Measurements from ENCODE around the gene NT5DC1.
A peak's percentile ranks its signal among the peaks of the same experiment; 100 is the strongest.

Gene NT5DC1

DNA sequence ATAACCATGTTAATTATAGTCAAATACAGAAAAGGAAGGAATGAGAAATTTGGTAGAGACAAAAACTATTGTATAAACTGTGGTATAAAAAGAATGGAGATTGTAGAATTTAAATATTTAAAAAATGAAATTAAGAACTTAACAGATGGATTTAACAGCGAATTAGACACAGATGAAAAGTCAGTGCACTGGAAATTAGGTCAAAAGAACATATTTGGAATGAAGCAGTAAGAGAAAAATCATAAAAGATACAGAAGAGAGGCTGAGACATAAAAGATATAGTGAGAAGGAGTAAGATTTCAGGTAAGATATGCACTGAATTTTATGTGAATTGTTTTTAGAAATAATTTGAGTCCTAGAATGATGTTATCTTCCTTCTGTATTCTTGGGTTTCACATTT lies 139.2 kb downstream of the NT5DC1 start:
- no peak overlapping the region for H3K4me3 ChIP-seq (ENCODE audit: low read length)
- H3K36me3 ChIP-seq (ENCODE audit: control insufficient read depth, insufficient read depth, low read length): no peaks in the 10 kb centered on the region
- no peaks in the 10 kb centered on the region for H3K4me1 ChIP-seq (ENCODE audit: control insufficient read depth, insufficient read depth, low read length)

DNA sequence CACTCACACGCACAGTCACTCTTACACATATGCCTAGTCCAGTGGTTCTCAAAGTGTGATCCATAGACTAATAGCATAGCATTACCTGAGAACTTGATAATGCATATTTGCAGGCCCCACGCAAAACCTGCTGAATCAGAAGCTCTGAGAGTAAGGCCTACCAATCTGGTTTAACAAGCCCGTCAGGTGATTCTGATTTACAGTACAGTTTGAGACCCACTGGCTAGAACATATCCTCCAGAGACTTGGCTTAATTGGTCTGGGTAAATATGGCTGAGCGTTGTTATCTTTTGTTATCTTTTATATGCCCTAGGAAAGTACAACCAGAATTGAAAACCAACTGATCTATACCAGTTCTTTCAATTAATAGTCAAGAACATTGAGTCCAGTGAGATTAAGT lies 143.6 kb downstream of the NT5DC1 start:
- Histone ChIP-seq H3K4me1 (ENCODE audit: control insufficient read depth, insufficient read depth, low read length) (no peaks in the 10 kb centered on the region), H3K4me3 (ENCODE audit: low read length) (no peak overlapping the region), H3K36me3 (ENCODE audit: control insufficient read depth, insufficient read depth, low read length) (no peaks in the 10 kb centered on the region), H3K27ac (ENCODE audit: low read depth, low read length) (no peak overlapping the region), H3K9ac (ENCODE audit: low read length) (no peak overlapping the region), H3K27me3 (ENCODE audit: control insufficient read depth, insufficient read depth, low read length) (no peaks in the 10 kb centered on the region)

More for the DNA sequence above, 139.2 kb downstream of the NT5DC1 start:
- no peak overlapping the region for H3K9ac ChIP-seq (ENCODE audit: low read length)
- no peaks in the 10 kb centered on the region for H3K27me3 ChIP-seq (ENCODE audit: control insufficient read depth, insufficient read depth, low read length)
- no peak overlapping the region for H3K27ac ChIP-seq (ENCODE audit: low read depth, low read length)

DNA sequence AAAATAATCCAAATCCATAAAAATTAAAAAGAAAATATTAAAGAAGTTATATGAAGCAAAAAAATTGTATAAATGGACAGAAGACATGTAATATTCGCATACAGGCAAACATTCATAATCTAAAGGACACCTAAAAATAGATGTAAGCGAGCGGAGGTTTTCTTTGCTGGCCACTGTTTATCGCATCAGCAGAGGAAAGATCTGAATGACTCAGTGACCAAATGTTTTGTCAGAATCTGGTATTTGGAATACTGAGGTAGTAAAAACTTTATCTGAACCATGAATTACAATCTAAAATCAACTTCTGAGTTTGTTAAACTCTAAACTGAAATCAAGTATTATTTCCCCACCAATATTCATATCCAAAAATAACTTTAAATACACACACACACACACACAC lies 145.4 kb downstream of the NT5DC1 start:
- Histone ChIP-seq H3K4me1 (ENCODE audit: control insufficient read depth, insufficient read depth, low read length) (peaks cover 6% of the 10 kb centered on the region), H3K4me3 (ENCODE audit: low read length) (no peak overlapping the region), H3K27me3 (ENCODE audit: control insufficient read depth, insufficient read depth, low read length) (no peaks in the 10 kb centered on the region), H3K9ac (ENCODE audit: low read length) (no peak overlapping the region), H3K27ac (ENCODE audit: low read depth, low read length) (no peak overlapping the region), H3K36me3 (ENCODE audit: control insufficient read depth, insufficient read depth, low read length) (no peaks in the 10 kb centered on the region)

DNA sequence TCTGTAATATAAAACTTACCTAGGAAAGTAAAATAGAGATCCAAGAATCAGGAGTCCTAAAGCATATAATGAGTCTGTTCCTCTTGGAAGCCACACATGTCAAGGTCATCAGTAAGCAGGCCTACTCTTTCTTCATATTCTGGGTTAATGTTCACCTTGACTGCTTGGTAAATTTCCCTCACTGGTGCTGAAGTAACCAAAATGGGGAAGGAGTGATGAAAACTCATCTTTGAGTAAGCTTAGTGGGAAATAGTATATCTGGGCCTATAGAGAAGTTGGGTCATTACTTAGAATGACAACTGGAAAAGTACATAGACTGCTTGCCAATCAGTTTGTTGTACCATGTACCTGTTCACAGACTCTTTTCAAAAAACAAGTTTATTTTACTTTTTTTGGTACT lies 146.6 kb downstream of the NT5DC1 start:
- peaks cover 13% of the 10 kb centered on the region for H3K4me1 ChIP-seq (ENCODE audit: control insufficient read depth, insufficient read depth, low read length)

DNA sequence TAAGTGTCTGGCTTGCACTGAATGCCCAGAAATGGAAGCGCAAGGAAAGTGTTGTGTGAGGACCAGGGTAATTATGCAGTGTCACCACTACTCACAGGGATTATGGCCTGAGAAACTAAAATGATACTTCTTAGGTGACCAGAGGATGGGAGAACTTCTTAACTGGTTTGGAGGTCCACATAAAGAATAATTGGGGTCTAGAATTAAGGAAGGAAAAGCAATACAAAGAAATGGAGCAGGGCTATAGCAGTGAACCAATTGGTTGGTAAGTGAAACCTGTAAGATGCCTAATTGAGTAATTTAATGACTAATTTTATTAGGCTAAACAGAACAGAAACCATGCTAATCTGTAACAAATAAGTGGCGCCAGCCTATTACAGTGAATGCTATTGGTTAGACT lies 147.9 kb downstream of the NT5DC1 start:
- Histone ChIP-seq H3K4me3 (ENCODE audit: low read length) (no peak overlapping the region), H3K36me3 (ENCODE audit: control insufficient read depth, insufficient read depth, low read length) (no peaks in the 10 kb centered on the region), H3K27ac (ENCODE audit: low read depth, low read length) (no peak overlapping the region), H3K4me1 (ENCODE audit: control insufficient read depth, insufficient read depth, low read length) (peaks cover 19% of the 10 kb centered on the region), H3K9ac (ENCODE audit: low read length) (no peak overlapping the region), H3K27me3 (ENCODE audit: control insufficient read depth, insufficient read depth, low read length) (no peaks in the 10 kb centered on the region)

More for the DNA sequence above, 146.6 kb downstream of the NT5DC1 start:
- no peaks in the 10 kb centered on the region for H3K27me3 ChIP-seq (ENCODE audit: control insufficient read depth, insufficient read depth, low read length)
- H3K27ac ChIP-seq (ENCODE audit: low read depth, low read length): no peak overlapping the region
- no peak overlapping the region for H3K9ac ChIP-seq (ENCODE audit: low read length)
- no peak overlapping the region for H3K4me3 ChIP-seq (ENCODE audit: low read length)
- no peaks in the 10 kb centered on the region for H3K36me3 ChIP-seq (ENCODE audit: control insufficient read depth, insufficient read depth, low read length)

DNA sequence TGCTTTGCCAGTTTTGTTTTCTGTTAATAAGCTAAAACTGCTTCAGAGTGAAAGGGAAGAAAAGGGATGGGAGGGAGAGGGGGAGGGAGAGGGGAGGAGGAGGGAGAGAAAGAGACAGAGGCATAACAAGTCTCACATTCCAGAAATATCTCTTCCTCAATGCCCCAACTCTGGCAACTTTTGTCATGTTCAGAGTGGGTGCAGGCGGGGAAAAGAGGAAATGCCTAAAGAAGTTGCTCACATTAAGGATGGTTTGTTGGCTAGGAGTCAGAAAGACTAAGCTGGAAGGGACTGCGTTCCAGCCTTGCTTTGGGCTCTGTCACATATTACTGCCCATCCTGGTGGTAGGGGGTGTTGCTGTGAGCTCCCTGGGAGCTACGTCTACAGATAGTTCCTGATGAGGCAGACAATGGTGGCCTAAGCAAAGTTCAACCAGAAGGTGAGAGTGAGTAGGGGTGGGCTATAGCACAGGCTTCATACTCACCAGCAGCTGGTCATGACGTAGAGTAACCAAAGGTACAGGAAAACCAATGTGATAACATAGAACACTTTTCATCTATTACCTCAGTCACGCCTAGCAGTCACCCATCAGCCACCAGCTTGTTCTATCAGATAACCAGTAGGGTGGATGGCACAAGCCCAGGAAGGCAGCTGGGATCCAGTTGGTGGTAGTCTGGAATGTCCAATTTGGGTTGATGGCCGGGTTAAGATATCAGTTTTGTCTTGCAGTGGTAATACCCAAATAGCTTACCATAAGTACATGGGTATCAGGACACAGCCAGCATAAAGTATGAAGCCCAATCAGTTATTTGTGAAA lies 151.1 kb downstream of the NT5DC1 start:
- Histone ChIP-seq H3K36me3 (ENCODE audit: control insufficient read depth, insufficient read depth, low read length) (no peaks in the 10 kb centered on the region), H3K27ac (ENCODE audit: low read depth, low read length) (no peak overlapping the region), H3K27me3 (ENCODE audit: control insufficient read depth, insufficient read depth, low read length) (no peaks in the 10 kb centered on the region), H3K4me3 (ENCODE audit: low read length) (peak overlapping the region; percentile 92), H3K4me1 (ENCODE audit: control insufficient read depth, insufficient read depth, low read length) (peaks cover 28% of the 10 kb centered on the region), H3K9ac (ENCODE audit: low read length) (no peak overlapping the region)

DNA sequence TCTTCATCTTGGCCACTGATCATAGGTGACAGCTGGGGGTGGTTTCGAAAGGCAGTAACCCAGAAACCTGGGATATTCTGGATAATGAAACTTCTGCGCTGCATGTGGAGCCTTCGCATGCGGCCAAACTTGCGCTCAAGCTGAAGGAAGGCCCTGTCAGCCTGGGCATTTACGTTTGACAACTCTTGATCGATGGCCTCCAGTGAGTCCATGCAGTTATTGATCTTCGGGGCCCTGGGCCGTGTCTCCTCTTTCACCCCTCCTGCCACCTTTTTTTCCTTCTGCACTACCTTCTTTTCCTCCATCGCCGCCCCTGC lies 152.5 kb downstream of the NT5DC1 start:
- Histone ChIP-seq H3K27me3 (ENCODE audit: control insufficient read depth, insufficient read depth, low read length) (no peaks in the 10 kb centered on the region), H3K4me1 (ENCODE audit: control insufficient read depth, insufficient read depth, low read length) (peaks cover 28% of the 10 kb centered on the region), H3K4me3 (ENCODE audit: low read length) (peak overlapping the region; percentile 92), H3K9ac (ENCODE audit: low read length) (peak overlapping the region; percentile 84), H3K36me3 (ENCODE audit: control insufficient read depth, insufficient read depth, low read length) (no peaks in the 10 kb centered on the region), H3K27ac (ENCODE audit: low read depth, low read length) (peak overlapping the region; percentile 87)

DNA sequence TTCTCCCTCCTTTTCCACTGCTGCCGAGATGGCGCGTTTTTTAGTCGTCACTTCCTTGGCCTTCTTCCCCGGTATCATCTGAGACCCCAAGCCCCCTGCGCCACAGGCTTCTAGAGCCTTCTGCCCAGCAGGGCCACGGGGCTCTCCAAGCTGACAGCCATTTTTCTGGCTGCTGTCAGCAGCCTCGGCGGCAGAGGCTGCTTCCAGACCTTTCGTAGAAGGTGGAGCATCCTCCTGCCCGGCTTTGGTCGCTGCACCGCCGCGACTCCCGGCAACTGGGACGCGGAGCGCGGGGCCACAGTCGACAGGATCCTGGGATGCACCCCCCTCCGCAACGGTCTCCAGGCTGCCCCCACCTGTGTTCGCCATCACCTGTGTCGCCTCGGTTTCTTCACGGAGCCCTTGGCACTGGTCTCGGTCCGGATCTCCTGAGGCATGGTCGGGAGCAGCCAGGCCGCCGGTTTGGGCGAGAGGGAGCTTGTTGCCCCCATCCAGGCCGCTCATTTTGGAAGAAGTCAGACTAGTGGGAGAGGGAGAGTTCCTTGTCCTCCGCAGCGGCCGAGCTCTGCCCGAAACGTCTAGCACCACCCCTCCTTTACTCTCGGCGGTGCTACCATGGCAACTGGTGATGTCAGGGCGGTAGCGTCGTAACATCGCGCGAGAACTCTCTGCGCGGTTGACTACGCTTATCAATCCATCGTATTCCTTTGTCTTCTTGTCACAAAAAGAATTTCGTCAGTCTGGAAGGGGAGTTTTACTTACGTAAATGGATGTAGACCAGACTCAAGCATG lies 153.0 kb downstream of the NT5DC1 start, which contains the start of gene TSPYL4:
Gene TSPYL4 (minus strand): TSS at position 571 of the 792 bp plus-strand sequence. CDS start 67 bp downstream, at position 504.
- peak within 1 kb of the TSS; percentile 92 for H3K4me3 ChIP-seq (ENCODE audit: low read length)
- H3K27me3 ChIP-seq (ENCODE audit: control insufficient read depth, insufficient read depth, low read length): no peaks in the 10 kb centered on the region
- no peaks in the 10 kb centered on the region for H3K36me3 ChIP-seq (ENCODE audit: control insufficient read depth, insufficient read depth, low read length)
- peaks cover 28% of the 10 kb centered on the region for H3K4me1 ChIP-seq (ENCODE audit: control insufficient read depth, insufficient read depth, low read length)
- peak within 1 kb of the TSS; percentile 84 for H3K9ac ChIP-seq (ENCODE audit: low read length)
- H3K27ac ChIP-seq (ENCODE audit: low read depth, low read length): peak within 1 kb of the TSS; percentile 87

DNA sequence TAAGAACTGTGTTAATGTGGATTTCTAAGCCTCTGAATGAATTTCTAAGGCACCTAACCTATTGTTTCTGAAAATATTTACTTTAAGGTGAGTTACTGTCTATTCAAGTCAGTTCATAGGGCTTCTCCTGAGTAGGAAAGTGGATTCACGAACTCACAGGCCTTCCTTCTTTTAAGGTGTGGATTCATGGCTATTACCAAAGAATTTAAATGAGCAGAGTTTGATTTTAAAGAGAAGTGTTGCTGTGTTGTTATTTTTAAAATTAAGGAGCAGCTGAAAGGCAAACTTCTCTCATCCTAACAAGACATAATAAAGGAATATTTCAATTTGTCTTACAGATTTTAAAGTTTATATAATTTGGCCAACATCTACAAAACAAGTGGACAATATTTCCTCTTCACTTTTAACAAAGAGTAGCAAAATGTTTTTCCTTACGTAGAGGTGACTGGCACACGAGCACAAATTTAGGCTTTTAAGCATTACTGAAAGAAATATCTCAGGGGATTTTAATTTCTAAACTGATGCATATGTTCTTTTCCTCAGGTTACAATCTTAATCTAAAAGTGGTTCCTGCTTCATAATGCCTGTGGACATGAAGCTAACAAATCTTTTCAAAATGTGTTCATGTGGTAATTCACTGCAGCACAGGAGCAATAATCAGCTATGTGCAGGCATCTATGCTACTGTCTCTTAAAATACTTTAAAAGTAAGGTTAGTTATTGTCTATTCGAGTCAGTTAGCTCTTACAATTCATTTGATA lies 153.8 kb downstream of the NT5DC1 start:
- H3K27me3 ChIP-seq (ENCODE audit: control insufficient read depth, insufficient read depth, low read length): no peaks in the 10 kb centered on the region
- peak overlapping the region; percentile 64 for H3K9ac ChIP-seq (ENCODE audit: low read length)
- peak overlapping the region; percentile 87 for H3K27ac ChIP-seq (ENCODE audit: low read depth, low read length)
- H3K36me3 ChIP-seq (ENCODE audit: control insufficient read depth, insufficient read depth, low read length): no peaks in the 10 kb centered on the region
- H3K4me1 ChIP-seq (ENCODE audit: control insufficient read depth, insufficient read depth, low read length): peaks cover 28% of the 10 kb centered on the region
- H3K4me3 ChIP-seq (ENCODE audit: low read length): peak overlapping the region; percentile 92

DNA sequence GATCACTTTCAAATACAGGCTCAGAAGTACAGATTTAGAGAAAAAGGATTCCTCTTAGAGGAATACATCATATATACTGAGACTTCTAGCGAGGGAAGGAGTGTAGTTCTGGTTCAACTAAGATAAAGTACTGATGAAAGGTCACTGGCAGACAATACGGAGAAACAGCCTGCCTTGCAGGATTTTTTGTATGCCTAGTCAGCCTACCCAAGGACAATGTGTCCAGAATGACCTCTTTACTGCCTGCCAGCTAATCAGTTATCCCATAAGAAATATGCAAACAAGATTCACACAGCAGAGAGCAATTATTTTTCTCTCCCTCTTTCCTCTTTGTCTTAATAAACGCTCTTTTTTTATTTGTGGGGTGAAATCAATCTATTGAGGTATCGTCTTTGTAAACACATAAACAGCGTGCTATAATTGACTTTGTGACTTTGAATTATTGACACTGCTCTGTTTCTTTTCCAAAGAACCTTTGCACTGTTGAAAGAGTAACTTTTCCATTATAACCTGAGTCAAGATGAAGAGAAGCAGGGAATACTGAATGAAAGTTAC lies 154.7 kb downstream of the NT5DC1 start:
- H3K36me3 ChIP-seq (ENCODE audit: control insufficient read depth, insufficient read depth, low read length): no peaks in the 10 kb centered on the region
- peaks cover 26% of the 10 kb centered on the region for H3K4me1 ChIP-seq (ENCODE audit: control insufficient read depth, insufficient read depth, low read length)
- no peaks in the 10 kb centered on the region for H3K27me3 ChIP-seq (ENCODE audit: control insufficient read depth, insufficient read depth, low read length)
- no peak overlapping the region for H3K9ac ChIP-seq (ENCODE audit: low read length)
- no peak overlapping the region for H3K27ac ChIP-seq (ENCODE audit: low read depth, low read length)
- no peak overlapping the region for H3K4me3 ChIP-seq (ENCODE audit: low read length)

DNA sequence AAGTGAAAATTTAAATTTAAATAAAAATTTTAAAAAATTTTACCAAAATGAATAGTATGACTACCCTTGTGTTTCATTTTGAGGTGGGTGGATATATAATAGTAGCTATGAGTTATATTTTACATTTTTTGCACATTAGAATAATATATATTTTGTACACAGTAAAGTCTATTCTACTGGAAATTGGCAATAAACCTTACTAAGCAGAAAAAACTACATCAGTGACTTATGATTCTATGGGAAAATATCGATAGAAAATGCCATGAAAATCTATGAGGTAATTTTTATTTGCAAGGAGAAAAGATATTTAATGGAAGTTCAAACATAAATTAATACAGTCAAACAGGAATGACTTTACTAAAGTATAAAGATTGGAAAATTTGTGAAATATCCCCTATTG lies 156.0 kb downstream of the NT5DC1 start:
- Histone ChIP-seq H3K36me3 (ENCODE audit: control insufficient read depth, insufficient read depth, low read length) (no peaks in the 10 kb centered on the region), H3K27me3 (ENCODE audit: control insufficient read depth, insufficient read depth, low read length) (no peaks in the 10 kb centered on the region), H3K4me3 (ENCODE audit: low read length) (no peak overlapping the region), H3K9ac (ENCODE audit: low read length) (no peak overlapping the region), H3K27ac (ENCODE audit: low read depth, low read length) (no peak overlapping the region), H3K4me1 (ENCODE audit: control insufficient read depth, insufficient read depth, low read length) (peaks cover 21% of the 10 kb centered on the region)

DNA sequence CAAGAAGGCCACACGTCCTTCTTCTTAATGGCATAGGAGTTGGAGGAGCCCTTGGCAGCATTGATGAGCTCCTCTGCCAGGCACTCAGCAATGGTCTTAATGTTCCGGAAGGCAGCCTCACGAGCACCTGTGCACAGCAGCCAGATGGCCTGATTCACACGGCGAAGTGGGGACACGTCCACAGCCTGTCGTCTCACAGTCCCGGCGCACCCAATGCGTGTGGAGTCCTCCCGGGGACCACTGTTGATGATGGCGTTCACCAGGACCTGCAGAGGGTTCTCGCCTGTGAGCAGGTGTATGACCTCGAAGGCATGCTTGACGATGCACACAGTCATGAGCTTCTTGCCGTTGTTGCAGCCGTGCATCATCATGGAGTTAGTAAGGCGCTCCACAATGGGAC lies 157.9 kb downstream of the NT5DC1 start:
- H3K9ac ChIP-seq (ENCODE audit: low read length): no peak overlapping the region
- H3K4me1 ChIP-seq (ENCODE audit: control insufficient read depth, insufficient read depth, low read length): peaks cover 9% of the 10 kb centered on the region
- H3K27ac ChIP-seq (ENCODE audit: low read depth, low read length): no peak overlapping the region
- no peaks in the 10 kb centered on the region for H3K36me3 ChIP-seq (ENCODE audit: control insufficient read depth, insufficient read depth, low read length)
- H3K4me3 ChIP-seq (ENCODE audit: low read length): no peak overlapping the region
- no peaks in the 10 kb centered on the region for H3K27me3 ChIP-seq (ENCODE audit: control insufficient read depth, insufficient read depth, low read length)

All from rectal smooth muscle tissue (tissue), 1 donor.